Activated naive CD8-positive, alpha-beta T cell (primary cell): ENCODE data around the gene AURKA.

Experiments used
- H3K27ac Mint-ChIP-seq: one replicate; pipeline ENCODE4 v1.8.0; 2021; ENCODE audit warnings: mixed read lengths
- H3K27me3 Mint-ChIP-seq: one replicate; pipeline ENCODE4 v1.8.0; 2021; ENCODE audit warnings: mixed read lengths
- H3K36me3 Mint-ChIP-seq: one replicate; pipeline ENCODE4 v1.8.0; 2021; ENCODE audit warnings: mixed read lengths
- H3K4me1 Mint-ChIP-seq: one replicate; pipeline ENCODE4 v1.8.0; 2021; ENCODE audit warnings: low read depth, mixed read lengths
- H3K4me3 Mint-ChIP-seq: one replicate; pipeline ENCODE4 v1.8.0; 2021; ENCODE audit warnings: mild to moderate bottlenecking, mixed read lengths
- H3K9me3 Mint-ChIP-seq: one replicate; pipeline ENCODE4 v1.8.0; 2021; ENCODE audit warnings: low read depth, mixed read lengths

Gene AURKA

DNA sequence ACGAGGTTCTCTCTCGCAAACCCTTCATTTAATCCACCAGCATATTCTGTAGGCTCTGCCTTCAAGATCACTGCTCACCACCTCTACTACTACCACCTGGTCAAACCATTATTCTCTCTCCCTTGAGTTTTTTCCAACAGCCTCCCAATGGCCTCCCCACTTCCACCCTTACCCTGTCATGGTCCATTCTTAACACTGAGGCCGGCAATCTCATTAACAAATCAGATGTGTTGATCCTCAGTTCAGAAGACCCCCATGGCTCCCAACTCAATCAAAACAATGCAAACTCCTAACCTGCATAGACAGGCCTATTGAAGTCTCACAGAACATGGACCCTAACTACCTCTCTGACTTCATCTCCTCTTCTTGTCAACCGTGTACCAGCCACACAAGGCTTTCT lies 2.2 kb downstream of the AURKA start:
- H3K4me3 Mint-ChIP-seq, result no peak overlapping the region
- H3K9me3 Mint-ChIP-seq, result no peaks in the 10 kb centered on the region
- H3K27me3 Mint-ChIP-seq, result no peaks in the 10 kb centered on the region
- no peak overlapping the region for H3K27ac Mint-ChIP-seq
- peaks cover 24% of the 10 kb centered on the region for H3K4me1 Mint-ChIP-seq
- peaks cover 6% of the 10 kb centered on the region for H3K36me3 Mint-ChIP-seq

DNA sequence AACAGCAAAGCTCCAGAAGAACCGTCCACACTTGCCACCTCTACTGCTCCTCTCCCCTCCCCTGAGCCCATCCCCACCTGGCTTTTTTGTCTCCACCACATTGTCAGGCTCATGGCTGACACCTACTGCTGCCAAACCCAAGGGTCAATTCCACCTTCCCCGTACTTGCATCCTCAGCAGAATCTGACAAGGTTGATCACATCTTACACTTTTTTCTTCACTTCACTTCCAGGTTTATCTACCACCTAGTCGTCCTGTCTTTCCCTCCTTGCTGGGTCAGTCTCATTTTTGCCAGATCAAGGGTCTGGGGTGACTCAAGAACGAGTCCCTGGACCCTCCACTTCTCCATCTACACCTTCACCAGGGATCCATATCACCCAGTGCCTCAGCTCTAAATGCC lies 3.1 kb downstream of the AURKA start:
- H3K4me1 Mint-ChIP-seq, result peaks cover 17% of the 10 kb centered on the region
- H3K36me3 Mint-ChIP-seq, result peaks cover 6% of the 10 kb centered on the region
- H3K4me3 Mint-ChIP-seq, result no peak overlapping the region
- H3K27ac Mint-ChIP-seq, result no peak overlapping the region
- H3K27me3 Mint-ChIP-seq, result no peaks in the 10 kb centered on the region
- no peaks in the 10 kb centered on the region for H3K9me3 Mint-ChIP-seq

DNA sequence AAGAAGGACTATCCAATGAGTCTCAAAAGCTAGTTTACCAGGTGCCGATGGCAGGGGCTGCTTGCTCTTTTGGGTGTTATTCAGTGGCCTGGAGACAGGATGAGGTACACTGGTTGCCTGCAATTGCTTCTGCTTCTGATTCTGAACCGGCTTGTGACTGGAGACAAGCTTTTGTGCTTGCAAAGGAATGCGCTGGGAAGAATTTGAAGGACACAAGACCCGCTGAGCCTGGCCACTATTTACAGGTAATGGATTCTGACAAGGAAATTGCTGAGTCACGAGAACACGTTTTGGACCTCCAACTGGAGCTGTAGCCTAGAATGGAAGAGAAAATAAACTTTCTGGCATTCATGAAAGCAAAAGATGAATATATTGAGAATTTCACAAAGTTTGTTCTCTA lies 5.8 kb downstream of the AURKA start:
- H3K27me3 Mint-ChIP-seq, result no peaks in the 10 kb centered on the region
- H3K4me3 Mint-ChIP-seq, result no peak overlapping the region
- H3K4me1 Mint-ChIP-seq, result peaks cover 5% of the 10 kb centered on the region
- no peak overlapping the region for H3K27ac Mint-ChIP-seq
- H3K9me3 Mint-ChIP-seq, result no peaks in the 10 kb centered on the region
- H3K36me3 Mint-ChIP-seq, result peaks cover 6% of the 10 kb centered on the region

DNA sequence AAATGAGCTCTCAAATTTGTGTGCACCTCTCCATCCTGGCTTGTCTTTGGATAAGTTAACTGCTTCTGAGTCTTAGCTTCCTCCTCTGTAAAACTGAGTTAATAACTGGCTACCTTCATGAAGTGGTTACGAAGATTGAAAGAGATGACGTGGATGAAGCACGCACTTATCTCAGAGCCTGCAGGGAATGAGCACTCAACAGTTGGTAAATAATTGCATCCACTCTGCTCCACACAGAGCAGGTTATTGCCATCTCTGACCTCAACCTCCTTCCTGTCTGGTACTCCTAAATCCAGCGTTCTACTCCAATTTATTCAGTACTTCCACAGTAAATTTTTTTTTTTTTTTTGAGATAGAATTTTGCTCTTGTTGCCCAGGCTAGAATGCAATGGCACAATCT lies 6.9 kb downstream of the AURKA start:
- no peak overlapping the region for H3K27ac Mint-ChIP-seq
- no peaks in the 10 kb centered on the region for H3K9me3 Mint-ChIP-seq
- H3K4me1 Mint-ChIP-seq, result no peaks in the 10 kb centered on the region
- H3K27me3 Mint-ChIP-seq, result no peaks in the 10 kb centered on the region
- H3K4me3 Mint-ChIP-seq, result no peak overlapping the region
- peaks cover 6% of the 10 kb centered on the region for H3K36me3 Mint-ChIP-seq

DNA sequence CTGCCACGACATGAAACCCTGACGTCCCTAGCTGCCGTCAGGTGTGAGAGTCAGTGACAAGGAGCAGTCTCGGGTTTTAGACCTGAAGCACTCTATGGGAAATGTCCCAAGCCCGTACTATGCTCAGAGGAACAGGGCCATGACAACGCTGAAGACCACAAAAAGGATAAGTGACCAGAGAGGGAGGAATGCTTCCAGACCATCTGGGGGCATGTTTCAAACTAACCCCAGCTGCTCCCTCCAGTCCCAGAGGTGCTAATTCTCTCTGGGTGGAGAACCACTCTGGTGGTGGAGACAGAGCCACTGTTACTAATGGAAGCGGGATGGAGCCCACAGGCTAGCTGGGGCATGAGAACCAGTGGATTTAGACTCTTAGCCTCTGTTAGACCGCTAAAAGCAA lies 8.7 kb downstream of the AURKA start:
- peaks cover 5% of the 10 kb centered on the region for H3K36me3 Mint-ChIP-seq
- H3K9me3 Mint-ChIP-seq, result no peaks in the 10 kb centered on the region
- no peaks in the 10 kb centered on the region for H3K4me1 Mint-ChIP-seq
- H3K27ac Mint-ChIP-seq, result no peak overlapping the region
- H3K4me3 Mint-ChIP-seq, result no peak overlapping the region
- H3K27me3 Mint-ChIP-seq, result no peaks in the 10 kb centered on the region

DNA sequence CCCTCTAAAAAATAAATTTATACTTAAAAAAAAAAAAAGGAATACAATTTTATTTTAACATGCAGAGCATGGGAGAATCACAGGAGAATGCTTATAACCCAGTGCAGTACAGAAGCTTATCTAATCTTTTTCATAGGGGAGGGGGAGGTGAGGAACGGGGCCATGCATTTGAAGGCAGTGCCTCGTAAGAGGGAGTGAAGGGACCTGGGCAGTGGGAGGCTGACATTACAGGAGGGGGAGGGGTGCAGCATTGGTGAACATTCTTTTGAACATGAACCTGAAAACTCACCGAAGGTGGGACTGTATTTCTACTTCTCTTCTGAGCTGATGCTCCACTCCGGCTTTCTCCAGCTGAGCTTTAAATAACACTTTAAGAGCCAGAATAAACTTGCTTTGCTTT lies 9.3 kb downstream of the AURKA start:
- Mint-ChIP-seq H3K9me3 (no peaks in the 10 kb centered on the region), H3K36me3 (peaks cover 5% of the 10 kb centered on the region), H3K4me1 (no peaks in the 10 kb centered on the region), H3K4me3 (no peak overlapping the region), H3K27ac (no peak overlapping the region), H3K27me3 (no peaks in the 10 kb centered on the region)

DNA sequence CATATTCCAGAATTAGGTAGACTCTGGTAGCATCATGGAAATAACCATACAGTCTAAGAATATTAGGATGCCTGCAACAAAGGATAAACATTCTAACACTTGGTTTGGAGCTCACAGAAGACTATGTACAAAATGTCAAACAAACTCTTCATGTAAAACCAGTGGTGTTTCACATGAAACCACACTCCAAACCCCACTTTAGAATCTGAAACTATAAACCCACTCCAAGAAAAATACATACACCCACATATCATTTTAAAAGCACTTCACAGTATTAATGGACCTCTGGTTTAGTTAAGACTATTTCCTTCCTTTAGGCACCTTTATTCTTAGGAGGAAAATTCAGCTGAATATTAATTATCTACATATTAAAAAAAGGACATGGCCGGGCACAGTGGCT lies 10.5 kb downstream of the AURKA start:
- Mint-ChIP-seq H3K9me3 (no peaks in the 10 kb centered on the region), H3K27ac (no peak overlapping the region), H3K4me3 (no peak overlapping the region), H3K27me3 (no peaks in the 10 kb centered on the region), H3K4me1 (peaks cover under 1% of the 10 kb centered on the region), H3K36me3 (peaks cover 5% of the 10 kb centered on the region)

DNA sequence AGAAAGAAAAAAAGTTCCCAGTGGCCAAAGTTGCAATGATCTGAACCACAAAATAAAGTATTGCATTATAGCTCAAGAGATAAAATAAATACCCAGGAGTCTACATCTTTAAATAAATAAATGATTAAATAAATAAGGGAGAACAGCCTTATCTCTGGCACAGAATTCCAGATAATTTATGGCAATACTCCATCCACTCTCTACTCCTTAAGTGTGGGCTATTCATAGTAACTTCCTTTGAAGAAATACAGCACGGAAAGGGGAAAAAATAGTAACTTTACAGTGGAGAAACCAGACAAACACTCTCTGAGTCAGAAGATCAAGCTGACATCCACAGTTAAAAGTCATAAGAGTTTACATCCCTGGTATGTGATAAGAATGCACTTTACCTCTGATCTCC lies 11.6 kb downstream of the AURKA start:
- no peak overlapping the region for H3K27ac Mint-ChIP-seq
- no peaks in the 10 kb centered on the region for H3K9me3 Mint-ChIP-seq
- no peak overlapping the region for H3K4me3 Mint-ChIP-seq
- H3K36me3 Mint-ChIP-seq, result peaks cover 8% of the 10 kb centered on the region
- no peaks in the 10 kb centered on the region for H3K27me3 Mint-ChIP-seq
- H3K4me1 Mint-ChIP-seq, result peaks cover 3% of the 10 kb centered on the region

DNA sequence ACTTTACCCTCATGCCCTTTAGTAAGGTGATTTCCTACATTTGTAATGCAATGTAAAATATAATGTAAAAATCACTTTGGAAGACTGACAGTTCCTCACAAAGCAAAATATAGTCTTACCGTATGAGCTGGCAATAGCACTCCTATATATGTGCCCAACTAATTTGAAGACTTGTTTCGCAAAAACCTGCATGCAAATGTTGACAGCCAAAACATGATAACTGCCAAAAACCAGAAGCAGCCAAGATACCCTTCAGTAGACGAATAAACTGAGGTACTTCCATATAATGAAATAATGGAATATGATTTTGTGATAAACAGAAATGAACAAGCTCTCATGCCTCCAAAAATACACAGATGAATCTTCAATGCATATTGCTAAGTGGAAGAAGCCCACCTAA lies 13.6 kb downstream of the AURKA start:
- no peaks in the 10 kb centered on the region for H3K27me3 Mint-ChIP-seq
- peaks cover 3% of the 10 kb centered on the region for H3K4me1 Mint-ChIP-seq
- H3K36me3 Mint-ChIP-seq, result peaks cover 8% of the 10 kb centered on the region
- H3K4me3 Mint-ChIP-seq, result no peak overlapping the region
- no peaks in the 10 kb centered on the region for H3K9me3 Mint-ChIP-seq
- H3K27ac Mint-ChIP-seq, result no peak overlapping the region

DNA sequence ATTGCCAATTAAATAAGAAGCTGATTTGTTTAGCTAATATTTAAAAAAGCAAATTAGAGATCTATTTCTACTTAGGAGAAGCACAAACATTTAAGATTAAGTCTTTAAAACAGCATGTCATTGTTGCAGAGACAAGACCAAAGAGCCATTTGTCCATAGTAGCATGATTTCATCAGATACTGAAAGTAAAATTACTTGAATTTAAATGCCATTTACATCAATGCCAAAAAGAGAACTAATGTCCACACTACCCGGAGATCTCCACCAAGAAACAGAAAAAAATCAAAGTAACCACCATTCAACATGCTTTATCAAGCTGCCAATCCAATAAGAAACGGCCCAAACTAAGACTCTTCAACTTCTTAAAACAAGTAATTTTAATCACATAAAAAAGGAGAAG lies 15.7 kb downstream of the AURKA start:
- H3K4me1 Mint-ChIP-seq, result peaks cover 6% of the 10 kb centered on the region
- no peak overlapping the region for H3K27ac Mint-ChIP-seq

DNA sequence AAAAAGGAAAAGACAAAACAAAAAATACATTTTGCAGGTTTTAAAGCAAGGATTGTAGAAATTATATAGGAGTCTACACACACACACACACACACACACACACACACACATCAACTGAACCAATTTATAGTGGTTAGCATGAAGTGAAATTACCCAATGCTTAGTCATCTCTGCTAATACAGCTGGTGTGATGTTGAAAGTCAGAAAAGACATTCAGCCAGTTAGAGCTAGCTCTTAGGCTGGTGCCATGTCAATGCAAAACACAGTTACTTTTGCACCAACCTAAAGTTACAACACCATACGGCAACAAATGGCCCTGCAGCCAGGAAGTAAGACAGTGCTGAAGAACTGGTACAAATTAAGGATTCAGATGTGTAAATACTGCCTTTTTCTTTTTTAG lies 18.1 kb downstream of the AURKA start:
- H3K9me3 Mint-ChIP-seq, result no peaks in the 10 kb centered on the region
- H3K4me1 Mint-ChIP-seq, result peaks cover 6% of the 10 kb centered on the region
- no peak overlapping the region for H3K4me3 Mint-ChIP-seq
- no peaks in the 10 kb centered on the region for H3K27me3 Mint-ChIP-seq
- peaks cover 7% of the 10 kb centered on the region for H3K36me3 Mint-ChIP-seq
- no peak overlapping the region for H3K27ac Mint-ChIP-seq

More for the DNA sequence above, 15.7 kb downstream of the AURKA start:
- Mint-ChIP-seq H3K9me3 (no peaks in the 10 kb centered on the region), H3K4me3 (no peak overlapping the region), H3K36me3 (peaks cover 10% of the 10 kb centered on the region), H3K27me3 (no peaks in the 10 kb centered on the region)

DNA sequence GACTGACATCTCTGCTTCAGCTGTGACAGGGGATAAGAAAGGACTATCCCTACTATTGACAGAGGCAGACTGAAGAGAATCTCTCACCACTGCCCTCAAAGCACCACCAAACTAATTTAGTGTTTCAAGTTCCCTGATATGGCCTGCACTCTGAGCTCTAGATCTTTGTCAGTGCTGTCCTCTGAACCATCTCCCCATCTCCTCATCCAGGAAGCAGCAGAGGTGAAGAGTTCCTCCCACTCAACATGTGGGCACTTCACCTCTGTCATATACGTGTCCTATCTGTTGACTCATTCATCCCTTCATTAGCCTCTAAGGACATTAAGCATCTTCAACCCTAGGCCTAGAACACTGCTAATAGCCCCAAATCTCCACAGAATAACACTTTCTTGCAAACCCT lies 19.2 kb downstream of the AURKA start:
- H3K36me3 Mint-ChIP-seq, result peaks cover 7% of the 10 kb centered on the region
- no peaks in the 10 kb centered on the region for H3K9me3 Mint-ChIP-seq
- H3K27ac Mint-ChIP-seq, result no peak overlapping the region
- H3K4me3 Mint-ChIP-seq, result no peak overlapping the region
- H3K4me1 Mint-ChIP-seq, result peaks cover 6% of the 10 kb centered on the region
- H3K27me3 Mint-ChIP-seq, result no peaks in the 10 kb centered on the region

DNA sequence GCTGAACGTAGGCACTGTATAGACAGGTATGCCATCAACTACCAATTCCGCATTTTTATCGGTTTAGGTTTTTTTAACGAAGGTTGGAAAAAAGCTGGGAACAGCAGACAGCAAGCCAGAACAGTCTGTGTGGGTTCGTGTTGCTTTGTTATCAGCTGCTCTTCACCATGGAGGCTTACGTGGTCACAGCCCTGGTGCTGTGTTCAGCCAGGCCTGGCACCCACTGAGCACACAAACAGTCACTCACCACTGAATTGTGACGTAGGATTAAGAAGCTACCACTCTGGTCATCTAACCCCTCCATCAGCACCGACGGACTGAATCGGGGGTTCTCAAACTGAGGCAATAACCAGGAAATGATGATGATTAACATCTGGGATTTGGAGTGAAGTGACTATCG lies 20.0 kb downstream of the AURKA start:
- Mint-ChIP-seq H3K27ac (no peak overlapping the region), H3K27me3 (no peaks in the 10 kb centered on the region), H3K4me1 (peaks cover 6% of the 10 kb centered on the region), H3K4me3 (no peak overlapping the region), H3K9me3 (no peaks in the 10 kb centered on the region), H3K36me3 (peaks cover 7% of the 10 kb centered on the region)

DNA sequence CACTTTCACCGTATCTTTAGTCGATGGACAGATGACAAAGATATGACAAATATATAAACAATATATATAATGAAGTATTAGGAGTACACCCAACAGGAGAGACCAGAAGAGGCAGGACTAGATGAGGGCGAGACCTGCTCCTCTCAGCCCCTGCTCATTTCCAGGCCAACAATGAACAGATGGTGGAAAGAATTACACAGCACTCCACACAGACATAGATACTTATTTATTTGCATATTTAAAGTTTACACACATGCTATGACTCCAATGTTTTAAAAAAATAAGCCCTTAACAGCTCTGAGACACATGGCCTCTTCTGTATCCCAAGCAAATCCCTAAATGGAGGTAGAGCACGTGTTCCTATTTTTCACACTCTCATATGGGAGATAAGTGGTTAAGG lies 22.8 kb downstream of the AURKA start:
- Mint-ChIP-seq H3K9me3 (no peaks in the 10 kb centered on the region), H3K4me3 (no peak overlapping the region), H3K27ac (no peak overlapping the region), H3K4me1 (peaks cover 3% of the 10 kb centered on the region), H3K27me3 (no peaks in the 10 kb centered on the region), H3K36me3 (peaks cover 2% of the 10 kb centered on the region)

DNA sequence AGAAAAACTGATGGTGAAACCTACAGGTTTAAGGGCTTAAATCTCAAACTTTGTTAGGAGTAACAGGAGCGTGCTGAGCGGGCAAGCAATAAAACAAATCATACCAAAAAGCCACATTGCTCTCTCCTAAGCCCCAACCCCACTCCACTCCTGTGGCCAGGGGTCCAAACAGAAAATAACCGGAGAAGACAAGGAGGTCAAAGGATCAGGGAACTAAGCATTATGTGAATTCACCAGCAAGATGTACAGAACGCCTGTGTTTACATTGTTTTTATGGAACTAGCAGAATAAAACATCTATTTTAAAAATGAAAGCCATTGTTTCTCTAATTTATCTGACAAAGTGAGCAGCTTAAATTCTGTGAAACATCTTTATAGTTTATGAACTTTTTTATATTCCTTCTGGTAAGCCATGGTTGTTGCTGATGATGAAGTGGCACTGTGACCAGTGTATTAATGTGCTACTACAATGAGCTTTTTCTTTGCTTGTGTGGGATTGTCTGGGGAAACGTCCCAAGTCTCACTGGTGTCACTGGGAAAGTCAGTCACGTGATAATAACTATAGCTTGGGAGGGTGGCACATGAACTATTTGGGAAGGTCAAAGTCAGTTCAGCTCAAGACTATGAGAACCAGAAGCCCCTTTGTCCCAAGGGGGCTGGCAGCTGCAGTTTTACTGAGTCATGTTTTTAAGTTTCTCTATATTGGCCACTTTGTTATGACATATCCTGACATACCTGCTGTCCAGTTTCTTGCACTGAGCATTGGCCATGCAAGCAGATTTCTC lies 23.5 kb downstream of the AURKA start:
- no peaks in the 10 kb centered on the region for H3K27me3 Mint-ChIP-seq
- no peak overlapping the region for H3K4me3 Mint-ChIP-seq
- H3K36me3 Mint-ChIP-seq, result peaks cover 2% of the 10 kb centered on the region
- peaks cover 3% of the 10 kb centered on the region for H3K4me1 Mint-ChIP-seq
- H3K9me3 Mint-ChIP-seq, result no peaks in the 10 kb centered on the region
- no peak overlapping the region for H3K27ac Mint-ChIP-seq

DNA sequence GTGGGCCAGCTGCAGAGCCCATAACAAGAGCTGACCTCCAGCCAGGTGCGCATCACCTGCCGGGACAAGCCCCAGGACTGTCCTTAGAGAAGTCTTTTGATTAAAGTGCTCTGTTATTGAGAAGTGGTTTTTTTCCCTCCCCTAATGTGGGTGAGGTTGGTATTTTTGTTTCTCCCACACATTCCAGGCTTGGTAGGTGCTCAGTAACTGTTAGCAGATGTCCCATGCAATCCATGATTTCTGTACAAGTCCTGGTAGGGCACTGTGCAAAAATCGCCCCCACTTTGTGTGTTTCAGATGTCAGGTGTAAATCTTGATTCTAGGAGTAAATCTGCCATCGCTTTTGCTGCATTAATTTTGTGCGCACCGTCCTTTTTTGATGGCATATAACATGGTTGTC lies 28.5 kb downstream of the AURKA start:
- Mint-ChIP-seq H3K27me3 (no peaks in the 10 kb centered on the region), H3K27ac (no peak overlapping the region), H3K9me3 (no peaks in the 10 kb centered on the region), H3K4me1 (peaks cover 18% of the 10 kb centered on the region), H3K36me3 (no peaks in the 10 kb centered on the region), H3K4me3 (no peak overlapping the region)
